Subcutaneous adipose tissue (tissue), 4 donors: Measurements from ENCODE around the gene TEX54. TPM values are rescaled to one million over a fixed set of nuclear protein-coding genes. Genes with fewer than 3 reads are reported as not detected.

Experiments used
- CTCF ChIP-seq: fragments of 450-650 bp; IDR thresholded peaks from one replicate; pipeline ENCODE4 v1.5.1; 2016; ENCODE audit warnings: low read depth, mild to moderate bottlenecking, control low read depth, antibody characterized with exemption, moderate library complexity
- total RNA-seq, 4 donors: library from RNA; depleted of rRNA; stranded (reverse); fragments of >200 nt; gene quantifications; one replicate each; pipeline ENCODE4 v1.1.0, GENCODE V29; 2016

The TEX54 gene
- total RNA-seq, 4 donors from 2014 or later = not detected

- no peak for TF ChIP-seq CTCF
Measured at GRCh38 chr11:62857541-62857982, 24.9 kb upstream of the TEX54 start.

- TF ChIP-seq CTCF = no peak
Measured at GRCh38 chr11:62856333-62856895, 23.8 kb upstream of the TEX54 start.

GRCh38 chr11:62855571-62856332 is 23.1 kb upstream of the TEX54 start:
- TF ChIP-seq CTCF = no peak

- TF ChIP-seq CTCF = no peak
Measured at GRCh38 chr11:62854825-62855570, 22.4 kb upstream of the TEX54 start.

GRCh38 chr11:62854013-62854824 is 21.6 kb upstream of the TEX54 start:
- TF ChIP-seq CTCF = no peak

- TF ChIP-seq CTCF = no peak
Measured at GRCh38 chr11:62853279-62853965, 20.8 kb upstream of the TEX54 start.
